Left renal pelvis (tissue), 4 donors: Measurements from ENCODE around the gene SATB2. TPM values are rescaled to one million over a fixed set of nuclear protein-coding genes. Genes with fewer than 3 reads are reported as not detected.

Experiments used
- DNase-seq, 4 donors: peaks; one replicate each; pipeline ENCODE4 v3.0.0-alpha.2; 2013; ENCODE audit warnings: low read depth in 4 of 4, low spot score in 3 of 4
- polyA plus RNA-seq, 4 donors: library from polyadenylated mRNA; unstranded; fragments of 120-200 nt; gene quantifications; one replicate each; pipeline ENCODE4 v1.2.1, GENCODE V29; 2013; ENCODE audit not compliant: insufficient read length in 4 of 4

SATB2 gene
- polyA plus RNA-seq = 10 to 100 TPM in 3 of 4 donors, under 1 TPM in 1; 0.76 to 16.5 (median 13.7) TPM

DNA sequence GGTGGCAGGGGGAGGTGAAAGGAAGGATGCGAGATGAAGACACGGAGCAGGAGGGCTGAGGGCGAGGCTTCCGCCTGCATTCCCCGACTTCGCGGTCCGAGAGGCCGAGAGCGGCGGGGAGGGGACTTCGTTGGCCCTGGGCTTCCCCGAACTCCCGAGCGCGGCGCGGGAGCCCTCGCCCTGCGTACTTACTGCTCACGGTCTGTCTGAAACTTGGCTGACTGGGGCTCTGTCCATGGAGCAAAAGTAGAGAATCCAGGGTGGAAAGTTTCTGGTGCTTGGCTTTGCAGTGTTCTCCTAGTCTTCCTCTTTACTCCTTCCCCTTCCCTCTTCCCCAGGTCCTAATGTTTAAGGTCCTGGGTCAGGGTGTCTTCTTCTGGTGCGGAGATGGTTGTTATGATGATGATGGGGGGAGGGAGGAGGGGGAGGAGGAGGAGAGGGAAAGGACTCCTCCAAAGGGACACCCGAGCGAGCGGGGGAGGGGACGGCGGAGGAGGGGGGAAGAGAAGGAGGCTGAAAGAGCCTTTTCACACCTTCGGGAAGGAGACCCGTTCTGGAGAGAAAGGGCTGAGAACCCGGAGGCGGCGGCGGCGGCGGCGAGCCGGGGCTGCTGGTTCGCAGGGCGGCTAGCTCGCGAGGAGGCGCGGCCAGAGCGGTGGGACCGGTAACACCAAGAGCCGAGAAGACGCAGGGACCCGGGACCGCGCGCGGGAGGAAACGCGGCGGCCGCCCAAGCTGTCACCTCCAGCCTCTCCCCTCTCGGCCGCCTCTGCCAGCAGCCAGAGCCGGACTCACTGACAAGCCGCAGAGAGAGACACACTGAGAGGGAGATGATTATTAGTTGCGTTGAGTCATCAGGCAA lies at the start of gene SATB2:
TSS of gene SATB2 (minus strand) at position 793 of the 862 bp plus-strand sequence. CDS start 1,902 bp downstream, outside the sequence.
- no peak for DNase-seq

DNA sequence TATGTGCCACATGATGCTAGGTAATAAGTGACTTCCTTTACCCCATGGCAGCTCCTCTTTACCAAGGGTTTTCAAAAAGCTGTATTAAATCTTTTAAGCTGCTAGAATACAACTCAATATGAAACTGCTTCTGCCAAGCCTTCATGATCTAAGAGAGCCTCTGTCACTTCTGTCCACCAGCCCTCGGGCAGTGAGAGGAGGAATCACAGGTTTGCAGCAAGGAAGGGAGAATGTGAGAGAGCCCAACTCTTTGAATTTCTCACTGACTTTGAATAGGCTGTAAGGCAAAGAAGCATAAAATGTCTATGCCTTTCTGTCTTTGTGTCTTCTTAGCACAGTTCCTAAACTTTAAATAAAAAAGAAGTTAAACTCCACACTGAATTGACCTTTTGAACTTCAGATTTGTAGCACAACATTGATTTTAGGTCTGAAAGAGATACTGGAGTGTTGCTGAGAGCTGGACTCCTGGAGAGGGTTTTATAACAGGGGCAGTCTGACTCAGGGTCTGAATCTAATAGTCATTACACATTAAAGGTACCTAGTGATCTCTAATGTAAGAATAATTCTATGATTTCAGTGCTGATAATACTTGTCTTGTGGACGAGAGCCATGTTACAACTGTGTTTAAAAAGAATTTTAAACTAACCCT lies 48.1 kb upstream of the SATB2 start:
- DNase-seq = no peak

DNA sequence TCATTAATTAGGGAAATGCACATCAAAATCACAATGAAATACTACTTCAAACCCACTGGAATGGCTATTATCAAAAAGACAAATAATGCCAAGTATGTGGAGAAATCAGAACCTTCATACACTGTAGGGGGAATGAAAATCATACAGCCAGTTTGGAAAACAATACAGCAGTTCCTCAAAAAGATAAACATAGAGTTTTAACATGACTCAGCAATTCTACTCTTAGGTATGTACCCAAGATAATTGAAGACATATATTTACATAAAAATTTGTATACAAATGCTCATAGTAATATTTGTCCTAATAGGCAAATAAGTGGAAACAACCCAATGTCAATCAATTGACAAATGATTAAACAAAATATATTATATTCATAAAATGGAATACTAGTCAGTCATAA lies 45.4 kb upstream of the SATB2 start:
- DNase-seq = no peak

DNA sequence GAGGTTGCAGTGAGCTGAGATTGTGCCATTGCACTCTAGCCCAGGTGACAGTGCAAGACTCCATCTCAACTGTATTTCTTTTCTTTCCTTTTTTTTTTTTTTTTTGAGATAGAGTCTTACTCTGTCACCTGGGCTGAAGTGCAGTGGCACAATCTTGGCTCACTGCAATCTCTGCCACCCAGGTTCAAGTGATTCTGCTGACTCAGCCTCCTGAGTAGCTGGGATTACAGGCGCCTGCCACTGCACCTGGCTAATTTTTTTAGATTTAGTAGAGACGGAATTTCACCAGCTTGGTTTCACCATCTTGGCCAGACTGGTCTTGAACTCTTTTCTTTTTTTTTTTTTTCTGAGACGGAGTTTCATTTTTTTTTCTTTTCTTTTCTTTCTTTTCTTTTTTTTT lies 41.3 kb upstream of the SATB2 start:
- DNase-seq = no peak

DNA sequence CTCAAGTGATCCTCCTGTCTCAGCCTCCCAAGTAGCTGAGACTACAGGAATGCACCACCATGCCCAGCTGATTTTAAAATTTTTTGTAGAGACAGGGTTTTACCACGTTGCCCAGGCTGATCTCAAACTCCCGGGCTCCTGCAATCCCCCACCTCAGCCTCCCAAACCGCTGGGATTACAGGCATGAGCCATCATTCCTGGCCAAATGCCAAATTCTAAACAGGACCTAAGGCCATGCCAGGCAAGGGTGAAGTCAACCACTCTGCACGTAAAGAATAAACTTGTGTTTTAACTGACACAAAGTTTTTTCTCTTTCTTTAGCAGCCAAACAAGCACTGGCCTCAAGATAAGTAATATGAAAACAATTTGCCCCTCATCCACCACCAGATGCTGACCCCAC lies 37.4 kb upstream of the SATB2 start:
- no peak for DNase-seq

DNA sequence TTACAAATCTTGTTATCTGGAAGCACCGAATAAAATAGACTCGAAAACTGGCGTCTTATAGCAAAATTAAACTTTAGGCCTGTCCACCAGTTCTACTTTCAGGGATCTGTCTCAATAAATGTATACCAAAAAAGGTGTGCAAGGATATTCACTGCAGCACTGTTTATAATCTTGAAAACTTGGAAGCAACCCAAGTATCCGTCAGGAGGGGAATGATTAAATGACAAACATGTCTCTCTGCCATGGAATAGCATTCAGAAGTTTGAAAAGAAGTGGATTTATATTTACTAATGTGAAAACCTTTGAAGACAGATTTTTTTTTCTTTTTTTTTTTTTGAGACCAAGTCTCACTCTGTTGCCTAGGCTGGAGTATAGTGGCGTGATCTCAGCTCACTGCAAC lies 32.3 kb upstream of the SATB2 start:
- DNase-seq = no peak

DNA sequence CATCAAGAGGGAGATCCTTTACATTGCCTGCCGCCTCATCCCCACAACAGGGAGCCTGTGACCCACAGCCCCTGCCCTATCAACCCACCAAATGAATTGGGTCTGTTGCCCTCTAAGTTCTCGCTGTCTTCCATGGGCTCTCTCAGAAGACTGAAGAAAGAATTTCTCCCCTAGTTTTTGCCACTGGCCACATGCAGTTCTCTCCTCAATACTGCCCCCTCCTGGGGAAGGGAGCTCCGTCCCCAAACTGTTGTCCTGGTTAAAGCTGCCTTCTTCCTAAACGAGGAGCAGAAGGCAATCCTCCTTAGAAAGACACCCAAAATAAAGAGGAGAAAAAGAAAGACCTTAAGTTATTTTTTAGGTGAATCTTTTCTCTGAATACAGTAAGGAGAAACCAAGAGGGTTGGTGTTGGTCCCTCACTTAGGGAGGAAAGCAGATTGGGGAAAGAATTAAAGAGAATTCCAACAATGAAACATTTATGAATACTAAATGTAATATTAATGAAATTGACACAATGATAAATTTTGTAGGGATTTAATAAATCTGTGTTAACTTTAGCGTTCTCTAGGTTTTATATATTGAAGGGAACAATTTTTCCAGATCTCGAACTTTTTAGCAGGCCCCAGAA lies 31.1 kb upstream of the SATB2 start:
- DNase-seq = no peak

DNA sequence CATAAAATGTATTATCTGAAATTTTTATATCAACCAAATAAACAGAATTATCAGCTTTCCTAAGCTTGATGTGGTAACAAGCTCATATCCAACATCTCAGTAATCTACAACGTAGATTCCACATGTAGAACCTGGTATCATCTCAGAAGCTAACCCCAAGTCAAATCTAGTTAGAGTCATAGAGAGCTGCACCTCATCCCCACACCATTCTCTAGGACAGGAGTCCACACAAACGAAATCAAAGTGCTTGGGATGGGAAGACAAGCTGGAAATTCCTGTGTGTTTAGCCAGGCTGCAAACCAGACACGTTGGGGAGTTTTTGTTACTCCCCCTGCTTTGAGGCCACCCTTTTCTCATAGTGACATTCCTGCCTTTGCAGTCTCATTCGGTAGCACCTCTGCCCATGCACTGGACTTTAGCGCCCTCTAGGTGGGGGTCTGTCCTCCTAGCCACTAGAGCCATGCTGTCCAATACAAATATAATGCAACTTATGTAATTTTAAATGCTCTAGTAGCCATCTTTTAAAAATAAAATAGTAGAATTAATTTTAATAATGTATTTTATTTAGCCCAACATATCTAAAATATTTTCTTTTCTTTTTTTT lies 28.1 kb upstream of the SATB2 start:
- no peak for DNase-seq

DNA sequence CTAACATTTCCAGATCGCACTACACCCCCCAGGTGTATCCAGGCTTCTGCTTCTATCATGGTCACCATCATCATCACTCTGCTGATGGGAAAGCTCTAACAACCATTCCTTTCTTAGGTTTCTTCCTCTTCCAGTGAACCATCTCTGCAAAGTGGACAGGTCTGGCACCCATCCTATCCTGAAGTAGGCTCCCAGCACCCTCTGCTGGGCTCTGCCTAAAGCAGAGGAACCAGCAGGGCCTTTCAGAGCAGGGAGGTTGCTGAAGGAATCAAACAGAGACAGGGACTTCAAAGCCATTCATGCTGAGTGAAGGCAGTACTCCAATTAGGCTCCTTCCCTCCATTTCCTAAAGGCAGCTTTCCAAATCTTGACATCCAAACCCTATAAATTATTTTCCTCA lies 27.2 kb upstream of the SATB2 start:
- no peak for DNase-seq

DNA sequence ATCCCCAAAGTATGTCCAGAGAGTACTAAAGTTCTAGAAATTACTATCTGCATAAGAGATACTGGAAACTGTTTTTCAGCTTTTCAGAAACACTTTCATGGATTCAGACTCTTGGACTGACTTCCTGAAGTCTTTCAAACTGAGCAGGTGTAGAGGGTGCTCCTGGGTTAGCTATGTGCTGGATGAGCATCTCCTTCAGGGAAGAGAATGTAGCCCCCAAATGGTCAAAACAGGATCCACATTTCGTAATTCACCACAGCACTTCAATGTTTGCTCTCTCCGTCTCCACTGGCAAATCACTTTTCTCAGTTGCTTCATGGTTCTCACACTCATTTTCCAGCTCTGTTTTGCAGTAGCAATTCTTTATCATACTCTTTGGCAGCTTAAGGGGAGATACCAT lies 23.2 kb upstream of the SATB2 start:
- no peak for DNase-seq

DNA sequence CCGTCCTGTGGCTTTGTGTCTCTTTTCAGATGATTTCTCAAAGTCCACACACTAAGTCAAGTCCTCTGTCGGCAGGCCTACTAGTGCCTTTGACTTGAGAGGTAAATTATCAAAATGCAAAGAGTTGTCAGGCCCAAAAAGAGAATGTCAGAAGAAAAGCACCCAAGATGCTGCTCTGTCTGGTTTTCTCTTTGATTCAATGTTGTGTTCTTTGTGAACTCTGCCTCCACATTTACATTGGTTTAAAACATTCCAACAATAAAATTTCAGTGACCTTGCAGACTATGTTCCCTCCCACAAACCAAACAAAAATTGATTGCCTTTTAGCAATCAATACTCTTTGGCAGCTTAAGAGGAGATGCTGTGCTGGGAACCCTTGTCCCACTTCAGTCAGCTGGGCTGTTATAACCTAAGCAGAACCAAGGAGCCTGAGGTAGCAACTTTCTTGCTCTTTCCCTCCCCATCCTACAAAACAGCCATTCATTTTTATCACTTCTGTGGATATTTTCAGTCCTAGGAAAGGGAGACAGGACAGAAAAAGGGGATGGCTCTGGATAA lies 19.6 kb upstream of the SATB2 start:
- DNase-seq = no peak

DNA sequence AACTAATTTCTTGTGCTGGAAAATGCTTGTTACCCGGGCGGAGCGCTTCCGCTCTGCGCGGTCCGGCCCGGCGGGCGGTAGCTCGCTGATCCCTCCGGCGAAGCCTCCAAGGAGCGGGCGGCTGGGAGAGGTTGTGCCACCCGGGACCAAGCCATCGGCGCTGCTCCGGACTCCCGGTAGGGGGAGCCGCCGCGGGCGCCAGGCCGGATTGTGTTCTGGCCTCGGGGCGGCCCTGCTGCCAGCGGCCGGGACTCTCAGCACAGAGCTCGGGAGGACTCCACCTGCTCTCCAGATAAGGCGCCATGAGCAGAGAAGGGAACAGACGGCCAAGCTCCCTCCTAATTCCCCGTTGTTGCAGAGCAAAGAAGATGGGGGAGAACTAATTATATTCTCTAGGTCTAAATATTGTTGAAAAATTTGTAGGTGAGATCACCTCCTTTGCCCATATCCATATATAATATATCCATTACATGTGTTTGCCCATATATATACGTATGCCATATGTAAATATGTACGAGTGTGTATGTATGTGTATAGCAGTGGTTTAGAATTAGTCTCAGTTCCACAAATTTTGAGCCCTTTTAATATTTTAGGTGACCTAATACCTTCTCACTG lies 13.8 kb upstream of the SATB2 start:
- no peak for DNase-seq

DNA sequence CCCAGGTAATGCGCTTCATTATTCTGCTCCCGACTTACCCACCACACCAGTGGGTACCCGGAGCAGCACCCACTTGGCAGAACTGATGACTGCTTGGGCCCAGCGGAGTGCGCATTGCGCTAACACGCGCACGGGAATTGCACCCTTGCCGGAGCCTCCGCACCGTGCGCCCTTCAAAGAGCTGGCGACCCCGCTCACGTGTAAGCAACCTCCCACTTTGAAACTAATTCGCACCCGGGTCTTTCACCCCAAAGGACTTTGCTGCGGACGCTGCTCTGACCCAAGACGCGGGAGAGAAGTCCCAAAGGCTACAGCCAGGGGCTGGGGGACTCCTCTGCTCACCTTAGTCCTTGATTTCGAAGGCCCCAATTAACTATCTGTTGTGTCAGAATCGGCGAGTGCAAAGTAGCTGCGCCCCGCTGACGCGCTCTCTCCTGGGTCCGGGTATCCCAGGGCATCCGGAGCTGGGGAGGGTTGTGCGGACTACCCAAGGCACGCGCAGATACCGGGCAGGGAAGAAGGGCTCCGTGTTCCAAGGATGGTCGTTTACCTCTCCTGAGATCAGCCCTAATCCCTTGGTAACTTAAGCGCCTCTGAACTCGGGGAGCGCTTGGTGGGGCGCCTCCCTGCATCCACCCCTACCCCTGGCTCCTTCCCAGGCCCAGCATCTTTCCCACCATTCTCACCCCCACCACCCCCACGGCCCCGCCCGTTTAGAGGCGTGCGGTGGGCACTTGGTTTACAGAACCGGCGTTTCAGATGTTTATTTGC lies 13.1 kb upstream of the SATB2 start:
- no peak for DNase-seq

DNA sequence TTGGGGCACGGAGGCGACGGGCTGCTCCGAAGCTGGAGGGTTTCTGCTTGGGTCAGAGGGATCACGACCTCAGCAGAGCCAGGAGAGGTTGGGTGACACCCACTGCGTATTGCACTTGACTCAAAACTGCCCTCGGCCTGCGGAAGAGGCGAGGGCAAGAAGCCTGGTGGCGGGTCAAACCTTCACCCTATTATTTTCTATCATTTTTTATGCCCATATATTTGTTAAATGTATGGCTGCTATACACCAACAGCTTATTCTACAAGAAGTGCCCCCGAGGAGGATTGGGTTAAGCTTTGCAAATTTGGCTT lies 12.6 kb upstream of the SATB2 start:
- DNase-seq = no peak

DNA sequence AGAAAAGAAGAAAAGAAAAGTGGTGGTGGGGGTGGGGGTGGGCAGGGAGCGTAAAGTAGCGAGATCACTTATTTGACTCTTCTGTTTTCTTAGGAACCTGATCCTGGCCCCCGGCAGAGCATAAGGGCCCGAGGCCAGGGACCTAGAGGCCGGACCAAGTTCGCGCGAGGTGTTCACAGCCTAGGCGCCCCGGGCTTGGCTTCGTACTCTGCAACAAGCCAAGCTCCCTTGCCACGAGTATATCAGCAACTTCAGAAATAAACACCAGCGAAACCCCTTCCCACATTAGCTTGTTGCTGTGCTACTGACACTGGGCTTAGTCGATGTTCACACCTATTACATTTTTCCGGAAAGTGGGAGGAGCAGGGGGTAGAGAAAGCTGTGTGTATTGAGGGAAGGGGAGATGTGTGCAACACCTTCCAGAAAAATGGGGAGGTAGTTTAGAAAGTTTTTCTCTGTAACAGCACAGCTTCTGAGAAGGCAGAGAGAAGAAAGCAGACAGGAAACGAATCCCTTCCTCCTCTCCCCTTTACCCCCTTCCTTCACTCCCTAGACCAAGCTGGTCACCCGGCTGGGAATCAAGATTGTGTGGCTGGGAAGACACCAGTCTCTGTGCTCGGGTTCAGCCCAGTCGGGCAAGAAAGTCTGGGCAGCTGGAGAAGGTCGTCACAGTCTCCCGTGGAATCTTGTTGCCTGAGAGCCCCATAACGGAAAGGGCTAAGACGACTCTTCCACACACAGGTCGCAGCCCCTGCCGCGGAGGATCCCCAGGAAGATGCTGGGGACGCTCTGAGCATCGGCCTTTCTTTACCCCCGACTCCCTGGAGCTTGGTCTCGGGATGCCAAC lies 12.0 kb upstream of the SATB2 start:
- no peak for DNase-seq

DNA sequence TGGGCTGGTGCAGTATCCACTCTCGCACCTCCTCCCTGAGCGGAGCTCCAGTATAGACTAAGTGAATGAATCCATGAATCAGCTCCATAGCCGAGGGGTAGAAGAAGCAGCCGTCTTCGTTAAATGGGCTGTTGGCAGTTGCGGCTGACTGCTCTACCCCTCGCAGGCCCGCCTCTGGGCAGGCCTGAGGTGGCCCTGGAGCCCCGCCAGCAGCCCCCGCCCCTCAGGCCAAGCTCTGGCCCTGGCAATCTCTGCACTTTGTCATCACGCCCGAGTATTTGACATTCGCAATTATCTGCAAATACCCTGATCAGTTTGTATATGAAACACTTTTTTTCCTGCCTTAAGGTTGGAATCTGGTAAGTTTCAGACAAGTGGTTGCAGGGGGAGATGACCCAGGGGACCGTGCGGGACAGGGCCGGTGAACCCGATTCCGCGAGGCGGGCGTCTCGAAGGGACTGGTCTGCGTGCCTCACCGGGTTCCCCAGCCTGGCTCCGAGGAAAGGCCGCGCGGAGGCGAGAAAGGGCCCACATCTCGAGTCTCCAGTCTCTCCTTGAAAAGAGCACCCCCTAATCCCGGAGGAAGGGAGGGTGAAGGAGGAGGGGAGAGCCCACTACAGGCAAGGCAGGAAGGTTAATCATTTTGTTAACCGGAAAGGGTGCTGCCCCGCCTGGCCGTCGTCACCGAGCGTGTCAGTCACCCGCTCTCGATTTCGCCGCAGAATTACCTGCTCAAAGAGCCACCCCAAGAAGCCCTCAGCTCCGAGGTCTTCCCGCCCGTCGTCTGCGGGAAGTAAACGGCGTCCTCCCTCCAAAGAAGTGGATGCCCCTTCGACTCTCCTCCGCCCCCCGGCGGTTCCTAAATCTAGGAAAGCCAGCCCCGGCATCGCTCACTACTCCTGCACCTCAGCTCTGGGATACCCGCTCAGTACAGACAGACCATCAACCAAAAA lies 11.1 kb upstream of the SATB2 start:
- DNase-seq = no peak

DNA sequence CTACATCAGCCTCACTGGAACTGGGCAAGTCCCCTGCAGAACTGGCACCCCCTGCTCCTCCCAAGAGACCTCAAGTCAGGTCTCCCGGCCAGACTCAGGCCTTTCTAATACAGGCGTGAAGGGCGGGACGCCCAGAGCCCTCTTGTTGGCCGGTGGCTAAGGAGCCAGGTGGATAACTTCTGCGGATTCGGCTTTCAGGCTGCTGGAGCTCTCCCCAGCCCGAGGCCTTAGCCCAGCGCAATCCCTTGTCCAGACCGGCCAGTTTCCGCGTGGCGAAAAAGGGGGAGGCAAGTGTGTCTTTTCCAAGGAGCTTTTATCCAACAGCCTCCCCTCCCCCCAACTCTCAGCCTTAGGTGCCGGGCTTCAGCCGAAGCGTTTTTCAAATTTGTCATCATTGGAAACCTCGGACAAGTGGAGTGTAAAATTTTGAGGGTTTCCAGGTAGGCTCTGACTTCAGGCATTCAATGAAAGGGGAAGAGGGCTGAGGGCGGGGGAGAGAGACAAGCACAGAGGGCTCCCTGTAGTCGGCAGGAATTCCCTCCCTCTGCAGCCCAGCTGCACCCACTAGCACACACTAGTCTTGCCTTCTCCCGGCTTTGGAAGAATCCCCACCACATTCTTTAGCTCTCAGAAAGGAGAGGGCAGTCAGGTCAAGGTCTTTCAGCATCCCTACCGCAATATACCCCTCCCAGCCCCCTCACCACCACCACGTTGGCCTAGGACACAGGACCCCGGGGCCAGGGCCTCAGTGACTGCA lies 9.5 kb upstream of the SATB2 start:
- no peak for DNase-seq
